Measurements from ENCODE around the gene SOX5.

GRCh38 chr12:23569356-23569755 is 380.1 kb downstream of the SOX5 start:
- TF ChIP-seq, protein P1, sequence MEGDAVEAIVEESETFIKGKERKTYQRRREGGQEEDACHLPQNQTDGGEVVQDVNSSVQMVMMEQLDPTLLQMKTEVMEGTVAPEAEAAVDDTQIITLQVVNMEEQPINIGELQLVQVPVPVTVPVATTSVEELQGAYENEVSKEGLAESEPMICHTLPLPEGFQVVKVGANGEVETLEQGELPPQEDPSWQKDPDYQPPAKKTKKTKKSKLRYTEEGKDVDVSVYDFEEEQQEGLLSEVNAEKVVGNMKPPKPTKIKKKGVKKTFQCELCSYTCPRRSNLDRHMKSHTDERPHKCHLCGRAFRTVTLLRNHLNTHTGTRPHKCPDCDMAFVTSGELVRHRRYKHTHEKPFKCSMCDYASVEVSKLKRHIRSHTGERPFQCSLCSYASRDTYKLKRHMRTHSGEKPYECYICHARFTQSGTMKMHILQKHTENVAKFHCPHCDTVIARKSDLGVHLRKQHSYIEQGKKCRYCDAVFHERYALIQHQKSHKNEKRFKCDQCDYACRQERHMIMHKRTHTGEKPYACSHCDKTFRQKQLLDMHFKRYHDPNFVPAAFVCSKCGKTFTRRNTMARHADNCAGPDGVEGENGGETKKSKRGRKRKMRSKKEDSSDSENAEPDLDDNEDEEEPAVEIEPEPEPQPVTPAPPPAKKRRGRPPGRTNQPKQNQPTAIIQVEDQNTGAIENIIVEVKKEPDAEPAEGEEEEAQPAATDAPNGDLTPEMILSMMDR (IDR thresholded peaks at IDR 0.05): no peak
- TF ChIP-seq EZH2 (IDR thresholded peaks at IDR 0.05; ENCODE audit: borderline replicate concordance, insufficient read depth, low read depth, low read length, poor library complexity, severe bottlenecking): no peak

All from B cell (primary cell).